WERI-Rb-1 (cell line): ENCODE results near the gene CEP70.
"Not testable (repeated sequence)": the region's sequence is repeated elsewhere in the genome, so short reads cannot be mapped to it uniquely, and the experiment has no call there.

ENCODE experiments used
- DNase-seq: peaks from one replicate; pipeline ENCODE4 v3.0.0-alpha.2; 2020
- H3K27ac ChIP-seq: fragments of 250-450 bp; sonication (Bioruptor Pico); 2 replicates; pipeline ENCODE4 v1.5.1; 2020; ENCODE audit warnings: mild to moderate bottlenecking, moderate library complexity
- H3K27me3 ChIP-seq: fragments of 250-450 bp; sonication (Bioruptor Pico); 2 replicates; pipeline ENCODE4 v1.5.1; 2021; ENCODE audit warnings: mild to moderate bottlenecking, low read depth, moderate library complexity; ENCODE audit not compliant: insufficient read depth, severe bottlenecking
- H3K36me3 ChIP-seq: fragments of 250-450 bp; sonication (Bioruptor Pico); 2 replicates; pipeline ENCODE4 v1.5.1; 2020; ENCODE audit warnings: mild to moderate bottlenecking, moderate library complexity
- H3K4me3 ChIP-seq: 2 replicates; pipeline ENCODE4 v1.5.1; 2011; ENCODE audit warnings: low read depth, mild to moderate bottlenecking, control low read depth, low read length
- H3K9me3 ChIP-seq: fragments of 250-450 bp; sonication (Bioruptor Pico); 2 replicates; pipeline ENCODE4 v1.5.1; 2021; ENCODE audit warnings: mild to moderate bottlenecking, moderate library complexity; ENCODE audit not compliant: severe bottlenecking
- CTCF ChIP-seq: IDR thresholded peaks from 2 replicates; pipeline ENCODE4 v1.5.1; 2011; ENCODE audit warnings: low read depth, mild to moderate bottlenecking, control low read depth, inconsistent platforms, low read length

Gene CEP70

DNA sequence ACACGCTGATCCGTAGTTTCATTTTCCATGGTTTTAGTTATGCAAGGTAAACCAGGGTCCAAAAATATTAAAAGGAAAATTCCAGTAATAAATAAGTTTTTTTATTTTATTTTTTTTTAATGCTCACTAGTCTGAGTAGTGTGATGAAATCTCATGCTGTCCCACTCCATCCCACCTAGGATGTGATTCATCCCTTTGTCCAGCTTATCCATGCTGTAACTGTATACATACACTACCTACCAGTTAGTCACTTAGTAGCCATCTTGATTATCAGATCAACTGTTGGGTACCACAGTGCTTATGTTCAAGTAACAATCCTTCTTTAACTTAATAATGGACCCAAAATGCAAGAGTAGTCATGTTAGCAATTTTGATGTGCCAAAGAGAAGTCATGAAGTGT is 84.5 kb downstream of the CEP70 start:
- Histone ChIP-seq H3K27ac (no peak overlapping the region), H3K36me3 (no peaks in the 10 kb centered on the region), H3K4me3 (no peak overlapping the region), H3K9me3 (no peaks in the 10 kb centered on the region), H3K27me3 (no peaks in the 10 kb centered on the region)
- DNase-seq, result no peak
- no peak for TF ChIP-seq CTCF

DNA sequence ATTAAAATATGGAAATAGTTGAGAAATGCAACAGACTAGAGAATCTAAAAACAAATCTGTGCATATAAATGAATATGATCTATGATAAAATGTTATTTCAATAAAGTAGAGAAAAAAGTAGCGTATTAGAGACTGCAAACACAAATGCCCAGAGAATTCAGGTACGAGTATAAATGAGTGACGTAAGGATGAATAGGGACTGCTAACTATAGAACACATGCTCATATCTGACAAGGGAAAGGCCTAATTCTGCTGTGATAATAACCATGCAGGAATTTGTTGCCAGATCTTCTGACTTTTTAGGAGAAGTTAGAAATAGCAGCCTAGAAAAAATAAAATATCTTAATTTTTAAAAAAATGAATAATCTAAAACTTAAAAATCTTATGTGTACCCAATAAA is 86.5 kb downstream of the CEP70 start:
- Histone ChIP-seq H3K27ac (no peak overlapping the region), H3K4me3 (no peak overlapping the region), H3K27me3 (no peaks in the 10 kb centered on the region), H3K9me3 (no peaks in the 10 kb centered on the region), H3K36me3 (no peaks in the 10 kb centered on the region)
- DNase-seq, result no peak
- TF ChIP-seq CTCF, result no peak

DNA sequence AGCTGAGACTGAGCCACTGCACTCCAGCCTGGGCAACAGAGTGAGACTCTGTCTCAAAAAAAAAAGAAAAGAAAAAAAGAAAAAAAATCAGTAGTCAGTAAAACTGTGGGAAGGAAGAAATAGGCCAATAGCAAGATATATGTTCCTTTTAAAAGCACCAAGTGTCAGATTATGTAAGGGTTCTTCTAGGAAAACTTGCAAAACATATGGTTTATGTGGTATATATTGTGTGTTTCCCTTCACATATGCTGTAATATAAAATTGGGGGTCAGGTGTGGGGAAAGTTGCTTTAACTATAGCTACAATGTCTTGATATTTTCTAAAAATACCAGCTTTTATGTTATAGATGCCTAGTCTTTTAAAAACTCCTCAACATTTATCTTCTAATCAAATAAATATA is 95.1 kb downstream of the CEP70 start:
- Histone ChIP-seq H3K4me3 (no peak overlapping the region), H3K27ac (no peak overlapping the region), H3K9me3 (no peaks in the 10 kb centered on the region), H3K36me3 (no peaks in the 10 kb centered on the region; the same call in 1 of the 2 replicates), H3K27me3 (no peaks in the 10 kb centered on the region)
- no peak for TF ChIP-seq CTCF
- no peak for DNase-seq

GRCh38 chr3:138497851-138498250 is 96.2 kb downstream of the CEP70 start:
- no peak overlapping the region for H3K27ac ChIP-seq
- TF ChIP-seq CTCF, result no peak
- no peaks in the 10 kb centered on the region; the same call in 1 of the 2 replicates for H3K36me3 ChIP-seq
- no peaks in the 10 kb centered on the region for H3K9me3 ChIP-seq
- no peak for DNase-seq
- no peak overlapping the region for H3K4me3 ChIP-seq
- no peaks in the 10 kb centered on the region for H3K27me3 ChIP-seq

DNA sequence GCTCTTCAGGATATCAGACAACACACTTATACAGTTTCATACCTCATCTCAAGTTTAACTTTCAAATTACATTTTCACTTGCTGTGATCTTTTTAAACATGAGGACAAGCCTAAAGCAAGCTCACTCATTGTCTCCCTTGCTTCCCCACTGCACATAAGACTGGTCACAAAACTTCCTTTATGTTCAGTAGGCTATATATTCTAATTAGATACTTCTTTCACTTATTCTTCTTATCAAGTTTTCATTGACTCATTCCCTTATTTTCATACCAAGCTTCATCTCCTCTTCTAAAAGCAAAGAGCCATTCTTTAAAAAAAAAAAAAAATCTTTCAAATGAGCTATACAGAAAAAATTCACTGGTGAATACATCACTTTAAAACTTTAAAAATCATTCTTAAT is 97.0 kb downstream of the CEP70 start:
- H3K9me3 ChIP-seq, result no peaks in the 10 kb centered on the region
- no peak overlapping the region for H3K4me3 ChIP-seq
- H3K36me3 ChIP-seq, result no peaks in the 10 kb centered on the region; the same call in 1 of the 2 replicates
- H3K27ac ChIP-seq, result no peak overlapping the region
- TF ChIP-seq CTCF, result no peak
- H3K27me3 ChIP-seq, result no peaks in the 10 kb centered on the region
- DNase-seq, result no peak

DNA sequence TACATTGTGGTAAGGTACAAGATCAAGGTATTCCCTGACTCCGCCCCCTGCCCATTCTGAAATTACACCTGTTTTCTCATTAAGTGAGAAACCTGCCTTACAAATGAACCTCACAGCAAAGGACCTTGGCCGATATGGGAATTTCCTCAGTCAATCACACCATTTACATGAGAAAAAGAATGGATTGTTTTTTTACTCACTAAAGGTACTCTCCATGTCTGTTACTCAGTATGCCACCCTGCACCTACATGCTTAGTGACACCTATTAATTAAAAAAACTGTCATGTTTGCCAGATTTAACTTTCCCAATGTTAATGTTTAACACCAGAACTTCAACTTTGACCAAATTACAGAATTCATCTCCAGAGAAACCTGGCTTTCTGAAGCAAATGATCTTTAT is 97.6 kb downstream of the CEP70 start:
- Histone ChIP-seq H3K27me3 (no peaks in the 10 kb centered on the region), H3K36me3 (no peaks in the 10 kb centered on the region; the same call in 1 of the 2 replicates), H3K27ac (no peak overlapping the region), H3K4me3 (no peak overlapping the region), H3K9me3 (no peaks in the 10 kb centered on the region)
- DNase-seq, result no peak
- no peak for TF ChIP-seq CTCF

DNA sequence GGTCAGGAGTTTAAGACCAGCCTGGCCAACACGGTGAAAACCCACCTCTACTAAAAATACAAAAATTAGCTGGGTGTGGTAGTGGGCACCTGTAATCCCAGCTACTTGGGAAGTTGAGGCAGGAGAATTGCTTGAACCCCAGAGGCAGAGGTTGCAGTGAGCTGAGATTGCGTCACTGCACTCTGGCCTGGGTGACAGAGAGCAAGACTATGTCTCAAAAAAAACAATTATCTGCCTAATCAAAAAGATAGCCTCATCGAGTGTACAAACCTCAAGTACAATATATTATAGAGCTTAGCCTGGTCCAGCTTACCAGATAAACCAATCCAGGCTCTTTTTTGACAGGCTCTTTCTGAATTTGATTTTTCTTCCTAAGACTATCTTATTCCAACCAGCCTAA is 98.4 kb downstream of the CEP70 start:
- H3K4me3 ChIP-seq, H3K9me3 ChIP-seq, DNase-seq, H3K27ac ChIP-seq, H3K27me3 ChIP-seq, H3K36me3 ChIP-seq: not testable (repeated sequence)
